GM15510 (cell line): ENCODE measurements around the gene LRRC28.

Source experiments
- POLR2A ChIP-seq: IDR thresholded peaks from 3 replicates; pipeline ENCODE4 v1.6.1; 2011; ENCODE audit warnings: borderline replicate concordance; ENCODE audit not compliant: insufficient read length; ENCODE audit errors: extremely low read depth

The LRRC28 gene

DNA sequence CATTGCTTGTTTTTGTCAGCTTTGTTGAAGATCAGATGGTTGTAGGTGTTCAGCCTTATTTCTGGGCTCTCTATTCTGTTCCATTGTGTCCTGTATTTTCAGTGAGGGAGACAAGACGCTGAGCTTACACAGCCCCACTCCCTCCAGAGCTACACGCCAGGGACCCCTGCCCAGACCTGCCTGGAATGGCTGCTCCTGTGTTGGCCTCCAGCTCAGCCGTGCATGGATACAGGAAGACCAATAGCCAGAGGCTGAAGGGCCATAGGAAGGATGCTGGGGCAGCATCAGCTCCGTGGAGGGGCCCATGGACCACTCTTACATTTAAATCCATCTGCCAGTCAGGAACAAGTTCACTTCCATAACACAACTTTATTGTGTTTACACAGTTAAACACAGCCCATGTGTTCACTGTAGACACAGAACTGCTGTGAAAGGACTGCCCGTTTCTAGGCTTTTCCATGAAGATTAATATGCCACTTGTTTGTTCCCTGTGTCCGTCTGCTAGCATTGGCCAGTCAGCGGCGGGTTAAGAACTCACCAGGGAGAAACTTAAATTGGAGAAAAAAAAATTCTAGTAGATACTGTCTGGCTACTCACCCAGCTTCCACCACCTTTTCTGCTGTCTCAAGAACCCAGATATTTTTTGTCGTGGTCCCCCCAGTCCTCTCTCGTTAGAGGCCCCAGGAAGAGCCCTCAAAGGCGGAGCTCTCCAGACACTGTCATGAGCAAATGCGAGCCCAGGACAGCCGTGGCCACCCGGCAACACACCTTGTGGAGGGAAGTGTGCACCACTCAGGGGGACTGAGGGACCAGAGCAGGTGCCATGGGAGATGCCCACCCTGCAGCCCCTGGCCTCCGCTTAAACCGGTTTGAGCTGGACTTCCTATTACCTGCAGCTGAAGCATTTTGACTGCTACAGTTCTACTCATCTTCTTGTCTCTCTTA, 172.2 kb downstream of the LRRC28 start:
- TF ChIP-seq POLR2A = no peak

DNA sequence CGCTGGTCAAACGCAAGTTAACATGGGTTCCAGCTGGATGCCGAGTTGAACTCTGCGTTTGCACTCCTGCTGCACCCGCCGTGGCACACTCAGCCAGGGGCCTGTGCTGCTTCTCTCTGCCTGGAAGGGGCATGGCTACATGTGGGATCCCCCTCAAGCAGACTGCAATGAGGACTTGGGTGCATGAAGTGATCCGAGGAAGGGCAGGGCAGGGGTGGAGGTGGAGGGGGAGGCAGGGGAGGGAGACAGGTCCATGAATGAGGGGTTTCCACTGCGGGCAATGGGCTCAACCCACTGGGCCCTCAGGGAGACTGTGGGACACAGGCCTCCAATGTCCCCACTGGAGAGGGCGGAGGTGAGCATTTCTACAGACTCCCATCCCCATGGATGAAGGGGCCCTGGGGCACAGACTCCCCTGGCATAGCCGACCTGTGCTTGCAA, 172.9 kb downstream of the LRRC28 start:
- no peak for TF ChIP-seq POLR2A

DNA sequence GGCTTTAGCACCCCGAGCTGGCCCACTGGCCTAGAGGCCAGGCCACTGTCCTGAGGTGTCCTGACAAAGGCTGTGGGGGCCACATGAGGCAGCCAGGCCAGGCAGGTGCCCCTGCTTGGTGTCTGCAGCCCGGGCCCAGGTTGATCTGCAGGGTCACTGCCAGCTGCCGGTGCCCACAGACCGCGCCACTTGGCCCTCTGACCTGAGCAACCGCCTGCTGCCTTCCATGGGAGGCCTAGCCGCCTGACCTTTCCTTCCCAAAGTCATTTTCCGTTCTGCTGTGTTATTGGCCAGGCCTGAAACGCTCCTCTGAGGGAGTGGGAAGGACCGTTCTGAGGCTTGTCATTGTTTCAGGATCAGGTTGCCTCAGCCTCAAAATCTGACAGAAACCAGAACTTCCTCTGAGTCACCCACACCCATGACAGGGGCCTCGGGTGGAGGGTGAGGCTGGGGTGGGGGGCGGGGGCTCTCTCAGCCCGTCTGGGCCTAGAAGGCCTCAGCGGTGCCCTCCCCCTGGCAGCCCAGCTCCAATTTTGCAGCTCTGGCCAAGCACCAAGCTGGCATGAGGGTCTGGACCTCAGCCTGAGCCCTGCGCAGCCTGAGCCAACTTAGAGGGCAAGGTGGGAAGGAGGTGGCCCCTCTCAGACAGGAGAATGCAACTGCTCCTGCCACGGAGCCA, 173.8 kb downstream of the LRRC28 start:
- TF ChIP-seq POLR2A = no peak

DNA sequence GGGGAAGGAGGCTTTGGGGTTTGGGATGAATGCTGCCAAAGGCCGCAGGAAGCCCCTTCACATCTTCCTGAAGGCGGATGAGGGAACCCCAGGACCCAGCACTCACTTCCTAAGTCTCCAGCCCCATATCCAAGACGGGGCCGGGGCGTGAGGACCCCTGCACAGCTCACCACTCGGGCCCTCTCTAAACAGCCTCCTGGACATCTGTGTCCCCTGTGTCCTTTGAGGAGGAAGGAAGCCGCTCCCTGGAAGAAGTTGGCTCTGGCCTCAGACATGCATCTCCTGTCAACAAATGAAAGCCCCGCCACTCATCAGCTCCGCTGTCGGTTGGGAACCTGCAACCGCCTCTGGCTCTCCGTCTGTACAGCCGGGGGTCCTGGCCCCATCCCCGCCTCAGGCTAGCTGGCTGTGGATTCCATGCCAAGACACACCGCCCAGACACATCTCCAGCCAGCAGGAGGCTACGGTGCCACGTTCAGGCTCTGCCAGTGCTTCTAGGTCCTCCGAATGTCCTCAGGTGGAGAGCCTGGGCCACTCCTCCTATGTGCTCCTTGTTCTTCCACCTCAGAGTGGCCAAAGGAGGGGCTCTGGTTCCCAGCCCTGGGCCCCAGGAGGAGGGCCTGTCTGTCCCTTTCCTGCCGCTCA, 174.5 kb downstream of the LRRC28 start:
- no peak for TF ChIP-seq POLR2A

DNA sequence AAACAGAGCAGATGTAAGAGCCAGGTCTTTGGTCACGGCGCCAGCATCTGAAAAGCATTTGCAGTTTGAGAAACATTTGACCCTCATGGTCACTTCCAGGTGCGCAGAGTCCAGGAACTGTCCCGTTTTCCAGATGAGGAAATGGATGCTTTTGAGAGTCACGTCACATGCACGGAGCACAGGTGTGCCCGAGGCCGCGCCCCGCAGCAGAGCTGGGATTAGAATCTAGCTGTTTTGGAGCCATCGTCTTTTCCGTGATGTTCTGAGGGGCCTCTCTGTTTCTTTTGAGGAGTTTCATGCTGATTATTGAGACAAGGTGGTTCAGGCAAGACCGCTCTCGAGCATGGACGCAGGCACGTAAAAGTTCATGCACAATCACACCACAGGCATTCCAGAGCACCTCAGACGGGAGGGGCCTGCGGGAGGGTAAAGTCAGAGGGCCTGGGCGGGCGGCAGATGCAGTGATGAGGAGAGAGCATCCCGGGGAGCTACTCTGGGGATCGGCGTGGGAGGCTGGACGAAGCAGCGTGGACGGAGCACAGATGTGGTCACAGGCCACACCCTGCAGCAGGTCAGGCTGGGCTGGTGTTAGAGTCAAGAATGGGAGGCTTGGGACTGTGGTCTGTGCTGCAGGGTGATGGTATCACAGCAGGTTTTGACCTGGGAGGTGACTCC, 175.3 kb downstream of the LRRC28 start:
- TF ChIP-seq POLR2A = no peak

DNA sequence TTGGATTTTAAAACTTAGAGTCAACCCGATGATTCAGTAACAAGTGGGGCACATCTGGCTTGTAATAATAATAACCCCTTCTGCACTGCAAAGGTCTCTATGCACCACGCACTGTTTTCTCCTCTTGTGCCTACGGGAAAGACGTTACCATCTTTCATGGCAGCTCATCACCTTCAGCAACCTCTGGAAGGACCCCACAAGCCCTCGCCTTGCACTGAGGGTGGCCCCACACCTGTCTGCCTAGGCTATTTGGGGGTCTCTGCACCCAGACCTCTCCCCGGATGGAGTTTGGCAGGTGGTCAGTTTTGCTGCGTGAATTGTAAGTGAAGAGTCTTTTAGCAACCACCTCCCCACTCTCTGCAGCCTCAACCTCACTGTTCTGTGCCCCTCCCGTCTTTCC, 175.9 kb downstream of the LRRC28 start:
- no peak for TF ChIP-seq POLR2A

DNA sequence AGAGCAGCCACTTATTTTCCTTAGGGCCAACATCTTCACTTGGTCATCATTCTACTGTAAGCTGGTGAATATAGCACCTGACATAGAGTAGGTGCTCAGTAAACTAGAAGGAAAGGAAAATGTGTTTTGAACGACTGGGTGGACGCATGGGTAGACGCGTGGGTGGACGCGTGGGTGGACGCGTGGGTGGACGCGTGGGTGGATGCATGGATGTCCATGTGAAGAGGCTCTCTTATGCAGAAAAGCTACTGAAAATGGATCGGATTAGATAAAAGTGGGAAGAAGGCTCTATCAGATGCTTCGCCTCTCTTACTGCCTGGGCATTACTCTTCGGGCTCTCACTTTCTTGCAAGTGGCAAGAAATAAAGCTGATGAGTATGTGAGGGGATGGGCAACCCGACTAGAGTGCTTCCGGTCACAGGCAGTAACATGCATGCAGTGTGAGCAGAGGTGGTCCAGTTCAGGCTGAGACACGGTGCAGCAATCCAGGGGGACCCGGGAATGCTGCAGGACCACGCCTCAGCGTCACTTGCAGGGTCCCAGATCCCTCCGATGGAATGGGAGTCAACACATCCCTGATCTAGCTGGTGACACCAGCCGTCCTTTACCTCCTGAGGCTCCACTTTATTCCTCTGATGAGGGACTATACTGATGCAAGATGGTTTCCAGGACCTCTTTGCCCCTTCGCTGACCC, 176.5 kb downstream of the LRRC28 start:
- no peak for TF ChIP-seq POLR2A

DNA sequence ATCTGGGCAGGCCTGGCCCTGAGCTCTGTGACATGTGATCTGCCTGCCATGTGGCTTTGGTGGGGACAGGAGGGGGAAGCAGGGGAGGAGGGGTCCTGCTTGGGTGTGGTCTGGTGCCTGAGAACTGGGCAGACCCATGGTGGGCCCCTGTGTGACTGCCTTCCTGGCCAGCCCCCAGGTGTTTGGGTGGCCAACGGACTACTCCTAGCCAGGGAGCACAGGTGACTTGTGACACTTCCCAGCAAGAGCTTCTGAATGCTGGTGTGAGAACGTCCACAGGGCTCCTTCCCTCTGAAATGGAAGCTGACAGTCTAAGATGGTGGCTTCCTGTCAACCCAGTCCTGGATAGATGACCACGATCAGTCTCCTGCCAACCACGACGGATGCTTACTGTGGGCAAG, 178.4 kb downstream of the LRRC28 start:
- TF ChIP-seq POLR2A = no peak

DNA sequence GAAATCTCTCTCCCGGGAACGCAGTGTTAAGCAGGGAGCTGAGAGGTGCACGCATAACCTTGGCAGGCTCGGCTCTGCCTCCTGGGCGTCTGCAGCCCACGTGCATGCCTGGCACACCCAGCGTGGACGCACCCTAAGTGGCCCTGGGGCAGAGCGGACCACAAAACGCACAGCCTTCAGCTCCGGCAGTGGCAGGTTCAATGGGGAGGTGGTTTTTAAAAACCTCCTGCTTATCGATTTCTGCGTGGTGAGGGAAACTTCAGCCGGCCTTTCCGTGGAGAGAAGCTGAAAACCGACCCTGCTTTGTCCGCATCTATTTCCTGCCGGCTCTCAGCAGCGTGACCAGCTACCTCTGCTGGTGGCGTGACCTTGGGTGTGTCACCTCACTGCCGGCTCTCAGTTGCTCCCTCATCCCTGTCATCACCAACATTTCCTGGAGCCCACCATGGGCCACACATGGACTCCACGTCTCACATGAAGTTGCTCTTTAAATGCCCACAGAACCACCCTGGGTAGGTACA, 179.7 kb downstream of the LRRC28 start:
- TF ChIP-seq POLR2A = no peak

DNA sequence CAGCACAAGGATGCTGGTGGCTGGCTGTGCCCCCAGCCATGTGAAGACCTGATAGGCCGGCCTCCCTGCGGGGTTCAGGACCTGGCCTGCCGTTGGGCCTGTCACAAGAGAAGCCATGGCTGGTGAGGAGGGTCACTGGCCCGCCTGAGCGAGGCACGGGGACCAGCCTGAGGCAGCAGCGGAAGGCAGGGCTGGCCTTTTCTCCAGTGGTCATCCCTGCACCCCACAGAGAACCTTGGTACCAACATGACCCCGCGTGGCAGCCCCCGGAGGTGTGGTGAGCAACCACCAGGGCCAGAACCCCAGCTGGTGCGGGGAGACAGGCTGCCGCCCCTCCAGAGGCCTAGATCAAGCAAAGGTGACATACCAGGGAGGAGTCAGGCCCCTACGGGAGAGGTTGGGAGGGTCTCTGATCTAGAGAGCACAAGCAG, 180.4 kb downstream of the LRRC28 start:
- no peak for TF ChIP-seq POLR2A

DNA sequence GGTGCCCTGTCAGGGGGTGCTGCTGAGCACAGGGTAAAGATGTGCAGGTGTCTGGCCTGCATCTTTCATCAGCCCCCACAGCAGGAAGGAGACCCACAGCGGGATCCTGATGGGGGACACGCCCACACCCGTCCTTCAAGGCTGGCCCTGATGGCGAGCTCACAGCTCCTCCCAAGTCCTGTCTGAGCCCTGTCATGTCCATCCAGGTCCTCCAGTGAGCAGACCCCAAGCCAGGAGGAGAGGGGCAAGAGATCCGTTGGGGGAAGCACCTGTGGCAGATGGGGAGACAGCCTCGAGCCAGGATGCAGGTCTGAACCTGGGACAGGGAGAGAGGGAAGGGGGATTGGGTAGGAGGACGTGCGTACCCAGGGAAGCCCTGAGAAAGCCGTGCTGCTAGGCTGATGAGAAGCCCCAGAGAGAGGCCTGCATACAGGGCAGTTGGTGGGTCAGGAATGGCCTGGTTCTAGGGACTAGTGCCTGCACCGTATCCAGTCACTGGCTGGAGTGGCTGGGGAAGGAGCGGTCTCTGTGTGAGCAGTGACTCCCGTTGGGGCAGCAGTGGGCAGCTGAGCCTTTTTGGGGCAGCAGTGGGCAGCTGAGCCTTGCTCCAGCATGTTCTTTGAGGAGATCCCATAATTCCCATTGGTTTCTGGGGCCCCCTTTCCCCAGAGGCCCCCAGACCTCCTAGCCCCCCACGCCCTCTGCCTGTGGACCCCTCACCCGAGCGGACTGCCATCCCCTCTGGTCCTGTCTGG, 181.2 kb downstream of the LRRC28 start:
- no peak for TF ChIP-seq POLR2A

DNA sequence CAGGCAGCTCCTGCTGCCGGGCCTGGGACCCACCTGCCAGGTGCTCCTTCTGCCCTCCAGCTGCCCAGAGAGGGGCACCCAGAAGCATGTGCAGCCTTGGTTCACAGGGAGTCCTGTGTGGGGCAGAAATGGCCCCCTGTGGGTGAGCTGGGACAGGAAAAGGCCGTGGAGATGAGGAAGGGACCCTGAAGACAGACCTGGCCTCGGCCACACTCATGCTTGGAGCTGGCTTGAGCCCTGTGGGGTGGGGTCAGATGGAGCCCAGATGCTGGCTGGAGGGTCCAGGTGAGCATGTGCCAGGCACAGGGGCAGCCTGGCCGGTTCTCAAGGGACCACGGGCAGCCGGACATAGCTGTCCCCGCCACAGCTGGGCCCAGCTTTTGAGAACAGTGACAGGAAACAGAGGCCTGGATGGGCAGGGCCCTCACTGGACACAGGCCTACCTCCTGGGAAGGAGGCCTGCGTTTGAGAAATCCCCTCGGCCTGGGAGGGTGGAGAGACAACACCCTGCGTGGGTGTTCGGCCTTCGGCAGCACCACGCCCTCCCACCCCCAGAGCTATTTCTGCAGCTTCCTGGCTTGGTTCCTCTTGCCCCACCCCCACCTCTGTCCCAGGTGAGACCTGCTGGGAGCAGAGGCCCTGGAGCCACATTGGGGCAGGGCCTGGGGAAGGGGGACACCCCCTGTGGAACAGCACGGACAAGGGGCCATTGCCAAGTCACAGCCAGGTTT, 181.9 kb downstream of the LRRC28 start:
- TF ChIP-seq POLR2A = no peak
